DOHH2 (cell line): Measurements from ENCODE around the gene RASSF3.

Experiments used
- H3F3A ChIP-seq: fragments of 200-600 bp; sonication (generic), shearing (Covaris generic); 2 replicates; pipeline ENCODE4 v1.6.0; 2016; ENCODE audit warnings: antibody characterized with exemption, mild to moderate bottlenecking; ENCODE audit not compliant: control insufficient read depth, insufficient read depth
- H3K27ac ChIP-seq: fragments of 200-600 bp; sonication (generic); 2 replicates; pipeline ENCODE4 v1.5.1; 2014; ENCODE audit warnings: low read depth, mild to moderate bottlenecking, low read length, moderate library complexity
- H3K27me3 ChIP-seq: fragments of 200-600 bp; sonication (generic); 2 replicates; pipeline ENCODE4 v1.6.1; 2014; ENCODE audit warnings: mild to moderate bottlenecking, low read length, mixed read lengths; ENCODE audit not compliant: control insufficient read depth
- H3K36me3 ChIP-seq: fragments of 200-600 bp; sonication (generic); 2 replicates; pipeline ENCODE4 v1.6.1; 2014; ENCODE audit warnings: mild to moderate bottlenecking, low read length, moderate library complexity, mixed read lengths; ENCODE audit not compliant: control insufficient read depth
- H3K4me1 ChIP-seq: fragments of 200-600 bp; sonication (generic); 2 replicates; pipeline ENCODE4 v1.6.1; 2014; ENCODE audit warnings: mild to moderate bottlenecking, low read length, mixed read lengths; ENCODE audit not compliant: control insufficient read depth
- H3K4me2 ChIP-seq: fragments of 200-600 bp; sonication (generic); 2 replicates; pipeline ENCODE4 v1.6.0; 2014; ENCODE audit warnings: mild to moderate bottlenecking, low read length, moderate library complexity
- H3K4me3 ChIP-seq: fragments of 200-600 bp; sonication (generic); 2 replicates; pipeline ENCODE4 v1.5.1; 2014; ENCODE audit warnings: mild to moderate bottlenecking, low read length, mixed read lengths
- H3K79me2 ChIP-seq: fragments of 200-600 bp; sonication (generic); 2 replicates; pipeline ENCODE4 v1.6.1; 2014; ENCODE audit warnings: mild to moderate bottlenecking, low read length, mixed read lengths; ENCODE audit not compliant: control insufficient read depth
- H3K9me2 ChIP-seq: fragments of 200-600 bp; sonication (generic); replicated peaks from 2 replicates; pipeline ENCODE4 v1.6.1; 2014; ENCODE audit warnings: mild to moderate bottlenecking, low read length, mixed read lengths; ENCODE audit not compliant: control insufficient read depth
- H3K9me3 ChIP-seq: fragments of 200-600 bp; sonication (generic); 2 replicates; pipeline ENCODE4 v1.6.1; 2014; ENCODE audit warnings: antibody characterized with exemption, low read length, mixed read lengths; ENCODE audit not compliant: control insufficient read depth, insufficient read depth
- H4K20me1 ChIP-seq: fragments of 200-600 bp; sonication (generic); 2 replicates; pipeline ENCODE4 v1.6.0; 2014; ENCODE audit warnings: low read depth, mild to moderate bottlenecking, antibody characterized with exemption, low read length, moderate library complexity; ENCODE audit not compliant: control insufficient read depth, insufficient read depth
- CTCF ChIP-seq: fragments of 200-600 bp; sonication (generic); IDR thresholded peaks from one replicate; pipeline ENCODE4 v1.5.1; 2014; ENCODE audit warnings: antibody characterized with exemption, mild to moderate bottlenecking, low read depth, low read length; ENCODE audit not compliant: poor library complexity, severe bottlenecking
- EZH2phosphoT487 ChIP-seq: fragments of 200-600 bp; sonication (generic); IDR thresholded peaks from 2 replicates; pipeline ENCODE4 v1.6.1; 2017; ENCODE audit warnings: borderline replicate concordance, mild to moderate bottlenecking, antibody characterized with exemption, low read length, moderate library complexity, mixed read lengths

RASSF3 gene

GRCh38 chr12:64585104-64585503 is 25.2 kb upstream of the RASSF3 start:
- Histone ChIP-seq H3K4me1 (peaks cover 18% of the 10 kb centered on the region), H3K27me3 (no peaks in the 10 kb centered on the region), H3K27ac (no peak overlapping the region), H3K36me3 (no peaks in the 10 kb centered on the region), H3K9me2 (no peaks in the 10 kb centered on the region), H3K4me3 (no peak overlapping the region), H3K9me3 (no peaks in the 10 kb centered on the region), H3K4me2 (no peak overlapping the region), H3K79me2 (no peaks in the 10 kb centered on the region), H3F3A (no peaks in the 10 kb centered on the region), H4K20me1 (no peaks in the 10 kb centered on the region)
- no peak for TF ChIP-seq CTCF
- TF ChIP-seq EZH2phosphoT487, result no peak

GRCh38 chr12:64587447-64587846 is 22.8 kb upstream of the RASSF3 start:
- Histone ChIP-seq H3K4me1 (peaks cover 18% of the 10 kb centered on the region), H3K9me3 (no peaks in the 10 kb centered on the region), H3K79me2 (no peaks in the 10 kb centered on the region), H3K27ac (no peak overlapping the region), H3K9me2 (no peaks in the 10 kb centered on the region), H4K20me1 (no peaks in the 10 kb centered on the region), H3K4me2 (no peak overlapping the region), H3F3A (no peaks in the 10 kb centered on the region), H3K27me3 (no peaks in the 10 kb centered on the region), H3K4me3 (no peak overlapping the region), H3K36me3 (no peaks in the 10 kb centered on the region)
- no peak for TF ChIP-seq CTCF

DNA sequence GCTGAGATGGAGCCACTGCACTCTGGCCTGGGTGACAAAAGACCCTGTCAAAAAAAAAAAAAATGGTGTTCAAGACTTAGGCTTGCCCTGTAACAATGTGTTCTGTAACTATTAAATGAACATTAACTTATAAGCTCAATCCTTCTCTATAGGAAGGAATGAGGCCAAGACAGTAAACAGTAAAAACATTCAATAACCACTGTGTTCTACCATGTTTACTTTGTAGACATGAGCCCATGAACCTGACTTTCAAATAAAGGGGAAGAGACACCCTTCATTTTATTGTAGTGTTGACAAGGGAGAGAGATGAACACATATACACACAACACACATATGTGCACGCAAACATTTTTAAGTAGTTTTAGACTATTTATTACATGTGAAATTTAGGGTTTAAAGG is 20.1 kb upstream of the RASSF3 start:
- TF ChIP-seq EZH2phosphoT487 (no peak), CTCF (no peak)
- no peak overlapping the region for H3K27ac ChIP-seq
- H3K27me3 ChIP-seq, result no peaks in the 10 kb centered on the region
- no peak overlapping the region for H3K4me2 ChIP-seq
- H3K4me1 ChIP-seq, result no peaks in the 10 kb centered on the region
- no peaks in the 10 kb centered on the region for H3K9me3 ChIP-seq
- no peak overlapping the region for H3K4me3 ChIP-seq
- H3K9me2 ChIP-seq, result no peaks in the 10 kb centered on the region
- H4K20me1 ChIP-seq, result no peaks in the 10 kb centered on the region
- H3K79me2 ChIP-seq, result no peaks in the 10 kb centered on the region
- H3F3A ChIP-seq, result no peaks in the 10 kb centered on the region
- no peaks in the 10 kb centered on the region for H3K36me3 ChIP-seq
